Transverse colon (tissue), 4 donors: ENCODE measurements around the gene PPM1H.

Experiments
- POLR2A ChIP-seq: fragments of 450-650 bp; IDR thresholded peaks from one replicate; pipeline ENCODE4 v1.6.1; 2016; ENCODE audit warnings: antibody characterized with exemption, mild to moderate bottlenecking, moderate library complexity
- POLR2AphosphoS5 ChIP-seq, 3 donors: sonication (generic); formaldehyde crosslinking; IDR thresholded peaks; one replicate each; pipeline ENCODE4 v1.6.1; 2016; ENCODE audit warnings: antibody characterized with exemption in 3 of 3
- TF ChIP-seq, protein P1 (sequence below), 5 experiments: fragments of 200-600 bp in 3 of 5; fragments of 450-650 bp in 2 of 5; sonication (generic) in 3 of 5; IDR thresholded peaks; 1 replicate in 2 of 5; 2 replicates in 3 of 5; pipeline ENCODE4 v1.5.1; 2016 to 2017; ENCODE audit warnings: antibody characterized with exemption in 5 of 5, inconsistent platforms in 3 of 5, mild to moderate bottlenecking in 2 of 5, moderate library complexity in 1 of 5

DNA sequence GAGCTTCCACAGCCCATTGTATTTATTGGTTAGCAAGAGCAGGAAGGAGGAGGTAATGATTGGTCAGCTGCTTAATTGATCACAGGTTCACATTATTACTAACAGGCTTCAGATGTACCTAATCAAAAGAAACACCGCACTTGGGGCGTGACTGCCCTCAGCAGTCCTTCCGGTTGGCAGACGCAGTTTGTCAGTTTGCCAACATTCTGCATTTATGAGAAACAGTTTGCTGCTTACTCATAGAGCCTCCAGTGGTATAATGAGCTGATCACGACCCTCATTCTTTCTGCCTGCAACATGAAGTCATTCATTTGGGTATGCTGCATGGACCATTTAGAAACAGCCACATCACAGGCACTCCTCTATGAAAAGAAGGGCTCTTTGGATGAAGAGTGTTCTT lies 42.5 kb upstream of the PPM1H start:
- TF ChIP-seq POLR2A (no peak), POLR2AphosphoS5 (IDR thresholded peaks at IDR 0.05) (no peak)
- TF ChIP-seq, protein P1, sequence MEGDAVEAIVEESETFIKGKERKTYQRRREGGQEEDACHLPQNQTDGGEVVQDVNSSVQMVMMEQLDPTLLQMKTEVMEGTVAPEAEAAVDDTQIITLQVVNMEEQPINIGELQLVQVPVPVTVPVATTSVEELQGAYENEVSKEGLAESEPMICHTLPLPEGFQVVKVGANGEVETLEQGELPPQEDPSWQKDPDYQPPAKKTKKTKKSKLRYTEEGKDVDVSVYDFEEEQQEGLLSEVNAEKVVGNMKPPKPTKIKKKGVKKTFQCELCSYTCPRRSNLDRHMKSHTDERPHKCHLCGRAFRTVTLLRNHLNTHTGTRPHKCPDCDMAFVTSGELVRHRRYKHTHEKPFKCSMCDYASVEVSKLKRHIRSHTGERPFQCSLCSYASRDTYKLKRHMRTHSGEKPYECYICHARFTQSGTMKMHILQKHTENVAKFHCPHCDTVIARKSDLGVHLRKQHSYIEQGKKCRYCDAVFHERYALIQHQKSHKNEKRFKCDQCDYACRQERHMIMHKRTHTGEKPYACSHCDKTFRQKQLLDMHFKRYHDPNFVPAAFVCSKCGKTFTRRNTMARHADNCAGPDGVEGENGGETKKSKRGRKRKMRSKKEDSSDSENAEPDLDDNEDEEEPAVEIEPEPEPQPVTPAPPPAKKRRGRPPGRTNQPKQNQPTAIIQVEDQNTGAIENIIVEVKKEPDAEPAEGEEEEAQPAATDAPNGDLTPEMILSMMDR (IDR thresholded peaks at IDR 0.05): no peak
